HCT116 (cell line): Measurements from ENCODE around the gene RPS10. TPM values are rescaled to one million over a fixed set of nuclear protein-coding genes. Genes with fewer than 3 reads are reported as not detected.

Source experiments
- ATAC-seq: fragments of 200-7000 bp; cut with Tn5 transposase; 2 replicates; pipeline ENCODE4 v1.9.1; 2020; ENCODE audit warnings: mild to moderate bottlenecking, moderate library complexity
- BruUV-seq: library from RNA; stranded (reverse); fragments of 400-500 nt; replicated peaks from 2 replicates; lab custom pipeline; 2021; lab: Mats Ljungman, UMichigan
- CTCF ChIA-PET: fragments of 300-600 bp; sonication (Branson Sonifier 250); formaldehyde crosslinking; loops from one replicate; lab custom pipeline; 2021; ENCODE audit warnings: antibody characterized with exemption; lab: Charles Lee
- POLR2A ChIA-PET: fragments of 300-600, 350-600 bp; sonication (Branson Sonifier 250); formaldehyde crosslinking; loops from one replicate; lab custom pipeline; 2021; ENCODE audit warnings: antibody characterized with exemption; lab: Charles Lee
- RAD21 ChIA-PET, 2 experiments: fragments of 300-600 bp; sonication (Branson Sonifier 250); formaldehyde crosslinking; loops; one replicate each; lab custom pipeline; 2023; ENCODE audit warnings: low total read pairs in 2 of 2; ENCODE audit not compliant: uncharacterized antibody in 2 of 2, unreplicated experiment in 2 of 2, low non-redundant PET in 1 of 2; lab: Charles Lee
- DNase-seq: peaks from one replicate; pipeline ENCODE4 v3.0.0-alpha.2; 2010; ENCODE audit warnings: low read depth, low spot score
- H2AFZ ChIP-seq: fragments of 200-600 bp; shearing (Covaris generic), sonication (generic); 2 replicates; pipeline ENCODE4 v1.6.1; 2017; ENCODE audit warnings: low read depth, mixed run types, mixed read lengths, antibody characterized with exemption, low read length; ENCODE audit not compliant: poor library complexity, severe bottlenecking
- H3K27ac ChIP-seq: 2 replicates; pipeline ENCODE4 v1.5.1; 2012; ENCODE audit warnings: low read depth, low read length
- H3K27me3 ChIP-seq: fragments of 200-600 bp; sonication (generic); 2 replicates; pipeline ENCODE4 v1.6.1; 2016; ENCODE audit warnings: mixed run types, low read length, mixed read lengths; ENCODE audit not compliant: insufficient read depth
- H3K36me3 ChIP-seq, 2 experiments: fragments of 200-500 bp in 1 of 2; fragments of 200-600 bp in 1 of 2; sonication (Bioruptor generic) in 1 of 2; sonication (generic) in 1 of 2; 2 replicates each; pipeline versions ENCODE4 v1.5.1 to v1.6.1; 2014 to 2016; ENCODE audit warnings: low read length in 2 of 2, inconsistent platforms in 1 of 2, mixed read lengths in 1 of 2, mixed run types in 1 of 2; ENCODE audit not compliant: insufficient read depth in 2 of 2, control insufficient read depth in 1 of 2
- H3K4me1 ChIP-seq, 2 experiments: fragments of 200-600 bp in 1 of 2; sonication (generic) in 1 of 2; 2 replicates each; pipeline versions ENCODE4 v1.5.1 to v1.6.1; 2012 to 2017; ENCODE audit warnings: low read length in 2 of 2, inconsistent platforms in 1 of 2, mild to moderate bottlenecking in 1 of 2, mixed read lengths in 1 of 2, mixed run types in 1 of 2, moderate library complexity in 1 of 2; ENCODE audit not compliant: insufficient read depth in 2 of 2, control insufficient read depth in 1 of 2
- H3K4me2 ChIP-seq: fragments of 200-600 bp; sonication (generic); 2 replicates; pipeline ENCODE4 v1.6.1; 2017; ENCODE audit warnings: mixed run types, low read length, mixed read lengths
- H3K4me3 ChIP-seq, 2 experiments: fragments of 200-600 bp in 1 of 2; sonication (generic) in 1 of 2; replicated peaks in 1 of 2; 2 replicates each; pipeline ENCODE4 v1.5.1; 2011 to 2016; ENCODE audit warnings: low read length in 2 of 2, control low read depth in 1 of 2, low read depth in 1 of 2, mild to moderate bottlenecking in 1 of 2, mixed read lengths in 1 of 2, mixed run types in 1 of 2
- H3K79me2 ChIP-seq: fragments of 200-600 bp; sonication (generic); 2 replicates; pipeline ENCODE4 v1.6.1; 2017; ENCODE audit warnings: mild to moderate bottlenecking, mixed run types, low read length, moderate library complexity, mixed read lengths; ENCODE audit not compliant: insufficient read depth
- H3K9ac ChIP-seq: fragments of 200-600 bp; sonication (generic); 2 replicates; pipeline ENCODE4 v1.6.1; 2016; ENCODE audit warnings: low read length, mixed read lengths
- H3K9me2 ChIP-seq: fragments of 200-600 bp; sonication (generic), shearing (Covaris generic); 2 replicates; pipeline ENCODE4 v1.6.1; 2017; ENCODE audit warnings: mixed run types, mild to moderate bottlenecking, moderate library complexity; ENCODE audit not compliant: insufficient read depth
- H3K9me3 ChIP-seq, 2 experiments: fragments of 200-500 bp in 1 of 2; fragments of 200-600 bp in 1 of 2; sonication (Bioruptor generic) in 1 of 2; sonication (generic) in 1 of 2; 2 replicates each; pipeline ENCODE4 v1.6.1; 2014 to 2017; ENCODE audit warnings: low read length in 2 of 2, mixed read lengths in 2 of 2, inconsistent platforms in 1 of 2, low read depth in 1 of 2, mild to moderate bottlenecking in 1 of 2, mixed run types in 1 of 2, moderate library complexity in 1 of 2; ENCODE audit not compliant: control insufficient read depth in 1 of 2, insufficient read depth in 1 of 2
- H4K20me1 ChIP-seq: fragments of 200-600 bp; sonication (generic), shearing (Covaris generic); 2 replicates; pipeline ENCODE4 v1.6.1; 2017; ENCODE audit warnings: mixed run types, mild to moderate bottlenecking, moderate library complexity; ENCODE audit not compliant: insufficient read depth
- ATF3 ChIP-seq: IDR thresholded peaks from 2 replicates; pipeline ENCODE4 v1.6.1; 2012
- CTCF ChIP-seq, 3 experiments: fragments of 200-600 bp in 1 of 3; sonication (generic) in 1 of 3; IDR thresholded peaks in 2 of 3; conservative IDR thresholded peaks in 1 of 3; 2 replicates each; pipeline ENCODE4 v1.5.1; 2012 to 2017; ENCODE audit warnings: low read depth in 2 of 3, low read length in 2 of 3, antibody characterized with exemption in 1 of 3, borderline replicate concordance in 1 of 3, control low read depth in 1 of 3, mild to moderate bottlenecking in 1 of 3, mixed read lengths in 1 of 3, mixed run types in 1 of 3, moderate library complexity in 1 of 3; ENCODE audit not compliant: insufficient read depth in 1 of 3
- EGR1 ChIP-seq: IDR thresholded peaks from 2 replicates; pipeline ENCODE4 v1.6.1; 2012; ENCODE audit warnings: low read depth
- EZH2 ChIP-seq: fragments of 200-600 bp; sonication (generic); IDR thresholded peaks from 2 replicates; pipeline ENCODE4 v1.6.1; 2017; ENCODE audit warnings: antibody characterized with exemption, mixed run types
- EZH2phosphoT487 ChIP-seq: fragments of 200-600 bp; IDR thresholded peaks from 2 replicates; pipeline ENCODE4 v1.6.1; 2018; ENCODE audit warnings: antibody characterized with exemption, borderline replicate concordance
- FOSL1 ChIP-seq: IDR thresholded peaks from 2 replicates; pipeline ENCODE4 v1.6.1; 2012; ENCODE audit warnings: low read depth
- JUND ChIP-seq: IDR thresholded peaks from 2 replicates; pipeline ENCODE4 v1.6.1; 2012
- POLR2AphosphoS5 ChIP-seq: IDR thresholded peaks from 2 replicates; pipeline ENCODE4 v1.6.1; 2011; ENCODE audit warnings: mild to moderate bottlenecking, low read depth, low read length, moderate library complexity
- SIN3A ChIP-seq: IDR thresholded peaks from 2 replicates; pipeline ENCODE4 v1.6.1; 2012; ENCODE audit warnings: low read depth
- TCF7L2 ChIP-seq: IDR thresholded peaks from 2 replicates; pipeline ENCODE4 v1.7.0; 2011; ENCODE audit warnings: borderline replicate concordance, inconsistent platforms; ENCODE audit not compliant: insufficient read depth, insufficient read length; ENCODE audit errors: extremely low read depth
- ZBTB33 ChIP-seq: IDR thresholded peaks from 2 replicates; pipeline ENCODE4 v1.6.1; 2011; ENCODE audit warnings: mild to moderate bottlenecking, low read length, moderate library complexity; ENCODE audit not compliant: insufficient replicate concordance; ENCODE audit errors: extremely low read depth
- intact Hi-C: fragments of 100-400 bp; cut with micrococcal nuclease; formaldehyde crosslinking; loops from 2 replicates; pipeline ENCODE4 v1.10.0; 2022
- total RNA-seq: library from RNA; stranded (reverse); gene quantifications from one replicate; pipeline ENCODE4 v1.2.1, GENCODE V29; 2021; ENCODE audit not compliant: unreplicated experiment
- TF ChIP-seq, protein P1 (sequence below): IDR thresholded peaks from 2 replicates; pipeline ENCODE4 v1.6.1; 2012; ENCODE audit warnings: low read depth

The RPS10 gene
- total RNA-seq, 1 experiment from 2014 or later = 1,863 TPM

DNA sequence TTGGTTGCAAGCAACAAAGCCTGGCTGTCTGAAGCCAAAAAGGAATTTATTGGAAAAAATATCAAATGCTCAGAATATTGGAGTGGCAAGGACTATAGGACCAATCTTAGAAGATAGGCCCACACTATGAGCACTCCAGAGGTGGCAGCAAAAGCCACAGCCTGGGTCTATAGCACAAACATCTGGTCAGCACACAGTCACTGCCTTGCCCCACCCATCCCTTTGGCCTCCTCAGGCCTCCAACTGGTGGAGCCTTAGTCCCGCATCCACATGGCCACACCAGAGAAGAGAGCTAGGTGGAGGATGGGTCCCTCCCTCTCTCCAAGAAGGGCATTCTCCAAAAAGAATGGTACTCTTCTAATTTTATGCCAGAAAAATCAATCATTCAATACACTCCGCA lies 47.4 kb downstream of the RPS10 start:
- H3K4me1 ChIP-seq = peaks cover 0 to 9% of the 10 kb centered on the region in 2 experiments; a peak in 2 of 4 replicates
- peak; percentile 66; the same call in 1 of the 2 replicates for ATAC-seq
- no peak overlapping the region for H3K9ac ChIP-seq
- ChIA-PET RAD21 (no interaction called here), POLR2A (interaction anchor here (1.0 kb wide), 1 partner anchor 8 kb away, joined by 3 read pairs; no protein-coding TSS in a partner anchor), CTCF (no interaction called here)
- TF ChIP-seq ZBTB33 (no peak), FOSL1 (no peak), TCF7L2 (no peak), SIN3A (no peak), POLR2AphosphoS5 (no peak), CTCF (IDR thresholded peaks at IDR 0.05 in 2 of 3, conservative IDR thresholded peaks at IDR 0.05 in 1 of 3; ENCODE audit: borderline replicate concordance in 1 of 3, insufficient read depth in 1 of 3, low read depth in 2 of 3, low read length in 2 of 3) (no peak), EGR1 (no peak), EZH2phosphoT487 (no peak), EZH2 (no peak), JUND (no peak), ATF3 (no peak)
- TF ChIP-seq, protein P1, sequence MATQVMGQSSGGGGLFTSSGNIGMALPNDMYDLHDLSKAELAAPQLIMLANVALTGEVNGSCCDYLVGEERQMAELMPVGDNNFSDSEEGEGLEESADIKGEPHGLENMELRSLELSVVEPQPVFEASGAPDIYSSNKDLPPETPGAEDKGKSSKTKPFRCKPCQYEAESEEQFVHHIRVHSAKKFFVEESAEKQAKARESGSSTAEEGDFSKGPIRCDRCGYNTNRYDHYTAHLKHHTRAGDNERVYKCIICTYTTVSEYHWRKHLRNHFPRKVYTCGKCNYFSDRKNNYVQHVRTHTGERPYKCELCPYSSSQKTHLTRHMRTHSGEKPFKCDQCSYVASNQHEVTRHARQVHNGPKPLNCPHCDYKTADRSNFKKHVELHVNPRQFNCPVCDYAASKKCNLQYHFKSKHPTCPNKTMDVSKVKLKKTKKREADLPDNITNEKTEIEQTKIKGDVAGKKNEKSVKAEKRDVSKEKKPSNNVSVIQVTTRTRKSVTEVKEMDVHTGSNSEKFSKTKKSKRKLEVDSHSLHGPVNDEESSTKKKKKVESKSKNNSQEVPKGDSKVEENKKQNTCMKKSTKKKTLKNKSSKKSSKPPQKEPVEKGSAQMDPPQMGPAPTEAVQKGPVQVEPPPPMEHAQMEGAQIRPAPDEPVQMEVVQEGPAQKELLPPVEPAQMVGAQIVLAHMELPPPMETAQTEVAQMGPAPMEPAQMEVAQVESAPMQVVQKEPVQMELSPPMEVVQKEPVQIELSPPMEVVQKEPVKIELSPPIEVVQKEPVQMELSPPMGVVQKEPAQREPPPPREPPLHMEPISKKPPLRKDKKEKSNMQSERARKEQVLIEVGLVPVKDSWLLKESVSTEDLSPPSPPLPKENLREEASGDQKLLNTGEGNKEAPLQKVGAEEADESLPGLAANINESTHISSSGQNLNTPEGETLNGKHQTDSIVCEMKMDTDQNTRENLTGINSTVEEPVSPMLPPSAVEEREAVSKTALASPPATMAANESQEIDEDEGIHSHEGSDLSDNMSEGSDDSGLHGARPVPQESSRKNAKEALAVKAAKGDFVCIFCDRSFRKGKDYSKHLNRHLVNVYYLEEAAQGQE = no peak
- no peaks in the 10 kb centered on the region for H3K9me3 ChIP-seq
- H3K9me2 ChIP-seq = no peaks in the 10 kb centered on the region
- H3K27ac ChIP-seq = no peak overlapping the region
- H3K4me2 ChIP-seq = no peak overlapping the region; the same call in 1 of the 2 replicates
- peaks cover 97% of the 10 kb centered on the region for H3K79me2 ChIP-seq
- H2AFZ ChIP-seq = no peak overlapping the region
- no peaks in the 10 kb centered on the region for H3K36me3 ChIP-seq
- no peak overlapping the region for H3K4me3 ChIP-seq
- peaks cover 14% of the 10 kb centered on the region; the same call in 1 of the 2 replicates for H4K20me1 ChIP-seq
- no TSS peak for BruUV-seq
- no peak for DNase-seq
- intact Hi-C loops = no loop called here
- H3K27me3 ChIP-seq = no peaks in the 10 kb centered on the region
